ENCODE results near the gene MSX1.

MSX1 gene

GRCh38 chr4:4868758-4869723, 9.6 kb downstream of the MSX1 start:
- in situ Hi-C loops (cut with HindIII; ENCODE audit: low sequenced_read_pairs), result no loop called here

- in situ Hi-C loops (cut with HindIII; ENCODE audit: low sequenced_read_pairs), result no loop called here
Measured at GRCh38 chr4:4869731-4870571, 10.5 kb downstream of the MSX1 start.

GRCh38 chr4:4870576-4871241, 11.2 kb downstream of the MSX1 start:
- in situ Hi-C loops (cut with HindIII; ENCODE audit: low sequenced_read_pairs), result no loop called here

- in situ Hi-C loops (cut with HindIII; ENCODE audit: low sequenced_read_pairs), result no loop called here
Measured at GRCh38 chr4:4871242-4871572, 11.7 kb downstream of the MSX1 start.

- in situ Hi-C loops (cut with HindIII; ENCODE audit: low sequenced_read_pairs), result no loop called here
Measured at GRCh38 chr4:4871573-4872313, 12.3 kb downstream of the MSX1 start.

GRCh38 chr4:4872314-4872903, 12.9 kb downstream of the MSX1 start:
- in situ Hi-C loops (cut with HindIII; ENCODE audit: low sequenced_read_pairs), result no loop called here

GRCh38 chr4:4873203-4873602, 13.7 kb downstream of the MSX1 start:
- in situ Hi-C loops (cut with HindIII; ENCODE audit: low sequenced_read_pairs), result no loop called here

GRCh38 chr4:4874254-4874653, 14.8 kb downstream of the MSX1 start:
- in situ Hi-C loops (cut with HindIII; ENCODE audit: low sequenced_read_pairs), result no loop called here

- in situ Hi-C loops (cut with HindIII; ENCODE audit: low sequenced_read_pairs), result no loop called here
Measured at GRCh38 chr4:4875147-4875546, 15.7 kb downstream of the MSX1 start.

GRCh38 chr4:4875611-4876010, 16.1 kb downstream of the MSX1 start:
- in situ Hi-C loops (cut with HindIII; ENCODE audit: low sequenced_read_pairs), result no loop called here

- in situ Hi-C loops (cut with HindIII; ENCODE audit: low sequenced_read_pairs), result no loop called here
Measured at GRCh38 chr4:4876945-4877661, 17.6 kb downstream of the MSX1 start.

GRCh38 chr4:4880492-4880891, 21.0 kb downstream of the MSX1 start:
- in situ Hi-C loops (cut with HindIII; ENCODE audit: low sequenced_read_pairs), result no loop called here

- in situ Hi-C loops (cut with HindIII; ENCODE audit: low sequenced_read_pairs), result no loop called here
Measured at GRCh38 chr4:4881432-4881831, 22.0 kb downstream of the MSX1 start.

GRCh38 chr4:4884611-4885010, 25.1 kb downstream of the MSX1 start:
- in situ Hi-C loops (cut with HindIII; ENCODE audit: low sequenced_read_pairs), result no loop called here

- in situ Hi-C loops (cut with HindIII; ENCODE audit: low sequenced_read_pairs), result no loop called here
Measured at GRCh38 chr4:4887426-4887825, 28.0 kb downstream of the MSX1 start.

- in situ Hi-C loops (cut with HindIII; ENCODE audit: low sequenced_read_pairs), result no loop called here
Measured at GRCh38 chr4:4888695-4889094, 29.2 kb downstream of the MSX1 start.

- in situ Hi-C loops (cut with HindIII; ENCODE audit: low sequenced_read_pairs), result no loop called here
Measured at GRCh38 chr4:4889781-4890180, 30.3 kb downstream of the MSX1 start.

GRCh38 chr4:4890574-4891255, 31.2 kb downstream of the MSX1 start:
- in situ Hi-C loops (cut with HindIII; ENCODE audit: low sequenced_read_pairs), result no loop called here

- in situ Hi-C loops (cut with HindIII; ENCODE audit: low sequenced_read_pairs), result no loop called here
Measured at GRCh38 chr4:4893721-4894120, 34.3 kb downstream of the MSX1 start.

Measured in DLD1 (cell line).